Tibial nerve (tissue), 4 donors: ENCODE data around the gene WDR75.

Source experiments
- EP300 ChIP-seq, 2 donors: sonication (generic); formaldehyde crosslinking; IDR thresholded peaks; one replicate each; pipeline ENCODE4 v1.6.1; 2017; ENCODE audit warnings: antibody characterized with exemption in 2 of 2, mild to moderate bottlenecking in 1 of 2
- TF ChIP-seq, protein P1 (sequence below), 5 experiments: fragments of 200-600 bp in 3 of 5; fragments of 450-650 bp in 2 of 5; sonication (generic) in 3 of 5; IDR thresholded peaks; one replicate each; pipeline ENCODE4 v1.5.1; 2016 to 2019; ENCODE audit warnings: antibody characterized with exemption in 5 of 5, mild to moderate bottlenecking in 3 of 5, moderate library complexity in 2 of 5

- TF ChIP-seq, protein P1, sequence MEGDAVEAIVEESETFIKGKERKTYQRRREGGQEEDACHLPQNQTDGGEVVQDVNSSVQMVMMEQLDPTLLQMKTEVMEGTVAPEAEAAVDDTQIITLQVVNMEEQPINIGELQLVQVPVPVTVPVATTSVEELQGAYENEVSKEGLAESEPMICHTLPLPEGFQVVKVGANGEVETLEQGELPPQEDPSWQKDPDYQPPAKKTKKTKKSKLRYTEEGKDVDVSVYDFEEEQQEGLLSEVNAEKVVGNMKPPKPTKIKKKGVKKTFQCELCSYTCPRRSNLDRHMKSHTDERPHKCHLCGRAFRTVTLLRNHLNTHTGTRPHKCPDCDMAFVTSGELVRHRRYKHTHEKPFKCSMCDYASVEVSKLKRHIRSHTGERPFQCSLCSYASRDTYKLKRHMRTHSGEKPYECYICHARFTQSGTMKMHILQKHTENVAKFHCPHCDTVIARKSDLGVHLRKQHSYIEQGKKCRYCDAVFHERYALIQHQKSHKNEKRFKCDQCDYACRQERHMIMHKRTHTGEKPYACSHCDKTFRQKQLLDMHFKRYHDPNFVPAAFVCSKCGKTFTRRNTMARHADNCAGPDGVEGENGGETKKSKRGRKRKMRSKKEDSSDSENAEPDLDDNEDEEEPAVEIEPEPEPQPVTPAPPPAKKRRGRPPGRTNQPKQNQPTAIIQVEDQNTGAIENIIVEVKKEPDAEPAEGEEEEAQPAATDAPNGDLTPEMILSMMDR (IDR thresholded peaks at IDR 0.05) = no peak
- TF ChIP-seq EP300 (IDR thresholded peaks at IDR 0.05) = no peak
These were observed 42.9 kb downstream of the WDR75 start for GRCh38 chr2:189483980-189484740.
